ENCODE results near the gene STARD3.
"Not testable (repeated sequence)": the region's sequence is repeated elsewhere in the genome, so short reads cannot be mapped to it uniquely, and the experiment has no call there.

Gene STARD3

GRCh38 chr17:39699818-39700147 lies 62.8 kb downstream of the STARD3 start, which contains the start of gene ERBB2:
ERBB2 (plus strand) TSS chr17:39700064; CDS start chr17:39700239, 175 bp downstream.
- no peak for DNase-seq

- no peak for DNase-seq
Observed at GRCh38 chr17:39700148-39700987, 63.4 kb downstream of the STARD3 start.

GRCh38 chr17:39701012-39701783 lies 64.3 kb downstream of the STARD3 start:
- DNase-seq, result no peak

- no peak for DNase-seq
Observed at GRCh38 chr17:39701784-39702422, 65.0 kb downstream of the STARD3 start.

GRCh38 chr17:39702901-39703893 lies 66.3 kb downstream of the STARD3 start:
- DNase-seq, result no peak

- no peak for DNase-seq
Observed at GRCh38 chr17:39703913-39704312, 67.0 kb downstream of the STARD3 start.

- DNase-seq, result no peak
Observed at GRCh38 chr17:39704821-39705551, 68.0 kb downstream of the STARD3 start.

- no peak for DNase-seq
Observed at GRCh38 chr17:39705786-39706348, 68.9 kb downstream of the STARD3 start.

- no peak for DNase-seq
Observed at GRCh38 chr17:39706383-39706782, 69.4 kb downstream of the STARD3 start.

GRCh38 chr17:39706921-39707337 lies 70.0 kb downstream of the STARD3 start:
- DNase-seq, result peak in 1 of 2 donors; percentile 29

- no peak for DNase-seq
Observed at GRCh38 chr17:39709319-39709997, 72.5 kb downstream of the STARD3 start.

- DNase-seq, result no peak
Observed at GRCh38 chr17:39709998-39710964, 73.3 kb downstream of the STARD3 start.

GRCh38 chr17:39711071-39711470 lies 74.1 kb downstream of the STARD3 start:
- DNase-seq, result not testable (repeated sequence)

GRCh38 chr17:39711851-39712250 lies 74.9 kb downstream of the STARD3 start:
- DNase-seq, result no peak
